H1 (cell line): ENCODE data around the gene MSANTD2. TPM values are rescaled to one million over a fixed set of nuclear protein-coding genes. Genes with fewer than 3 reads are reported as not detected.
A peak's percentile ranks its signal among the peaks of the same experiment; 100 is the strongest.

Experiments
- CTCF ChIA-PET: fragments of 300-600 bp; sonication (Branson Sonifier 250); formaldehyde crosslinking; loops from one replicate; lab custom pipeline; 2021; ENCODE audit not compliant: partially characterized antibody; lab: Charles Lee
- POLR2A ChIA-PET: fragments of 300-600 bp; sonication (Branson Sonifier 250); formaldehyde crosslinking; loops from one replicate; lab custom pipeline; 2021; ENCODE audit warnings: inconsistent platforms; ENCODE audit not compliant: partially characterized antibody; lab: Charles Lee
- DNase-seq, 2 experiments: peaks; one replicate each; pipeline versions ENCODE4 v3.0.0 to v3.0.0-alpha.2; 2010 to 2022; ENCODE audit warnings: low spot score in 2 of 2, low read depth in 1 of 2, mixed read lengths in 1 of 2
- FAIRE-seq: peaks from 2 replicates; lab custom pipeline; 2011; peaks lifted over from hg19 to GRCh38; lab: Jason Lieb, UNC
- H2AFZ ChIP-seq: 2 replicates; pipeline ENCODE4 v1.8.1; 2012; ENCODE audit warnings: low read length, inconsistent platforms
- H2AK5ac ChIP-seq: 2 replicates; pipeline ENCODE4 v1.6.1; 2013; ENCODE audit warnings: low read depth, low read length
- H2BK120ac ChIP-seq: replicated peaks from 2 replicates; pipeline ENCODE3; 2013; ENCODE audit warnings: low read depth, low read length, inconsistent platforms
- H2BK12ac ChIP-seq: 2 replicates; pipeline ENCODE4 v1.6.1; 2013; ENCODE audit warnings: low read depth, low read length
- H2BK15ac ChIP-seq: 2 replicates; pipeline ENCODE4 v1.6.1; 2013; ENCODE audit warnings: low read length
- H2BK20ac ChIP-seq: 2 replicates; pipeline ENCODE4 v1.6.1; 2013; ENCODE audit warnings: low read length
- H2BK5ac ChIP-seq: 2 replicates; pipeline ENCODE4 v1.6.1; 2013; ENCODE audit warnings: low read depth, low read length
- H3K14ac ChIP-seq: 2 replicates; pipeline ENCODE4 v1.6.1; 2013; ENCODE audit warnings: inconsistent platforms; ENCODE audit not compliant: insufficient read length
- H3K18ac ChIP-seq: 2 replicates; pipeline ENCODE4 v1.6.1; 2013; ENCODE audit warnings: low read length; ENCODE audit errors: extremely low read depth
- H3K23ac ChIP-seq: 2 replicates; pipeline ENCODE4 v1.6.1; 2013; ENCODE audit warnings: inconsistent platforms; ENCODE audit not compliant: insufficient read length
- H3K23me2 ChIP-seq: 2 replicates; pipeline ENCODE4 v1.6.1; 2013; ENCODE audit warnings: low read depth, low read length
- H3K27ac ChIP-seq: 2 replicates; pipeline ENCODE4 v1.6.1; 2011; ENCODE audit warnings: low read depth, low read length, inconsistent platforms
- H3K27me3 ChIP-seq, 4 experiments: replicated peaks in 1 of 4; 1 replicate in 1 of 4; 2 replicates in 3 of 4; pipeline versions ENCODE4 v1.6.1 to v1.8.1; 2011 to 2013; ENCODE audit warnings: low read length in 3 of 4, mild to moderate bottlenecking in 3 of 4, inconsistent platforms in 2 of 4, mixed read lengths in 2 of 4, moderate library complexity in 1 of 4; ENCODE audit not compliant: control insufficient read depth in 3 of 4, insufficient read depth in 3 of 4; ENCODE audit errors: extremely low read depth in 1 of 4
- H3K36me3 ChIP-seq, 4 experiments: 2 replicates each; pipeline versions ENCODE4 v1.6.1 to v1.8.1; 2011 to 2013; ENCODE audit warnings: mild to moderate bottlenecking in 4 of 4, low read length in 3 of 4, moderate library complexity in 2 of 4, control low read depth in 1 of 4, inconsistent platforms in 1 of 4; ENCODE audit not compliant: insufficient read depth in 4 of 4, control insufficient read depth in 2 of 4
- H3K4ac ChIP-seq: replicated peaks from 2 replicates; pipeline ENCODE3; 2013; ENCODE audit warnings: low read length, low read depth, mixed read lengths, inconsistent platforms; ENCODE audit not compliant: insufficient read length
- H3K4me1 ChIP-seq, 4 experiments: replicated peaks in 1 of 4; 1 replicate in 1 of 4; 2 replicates in 3 of 4; pipeline versions ENCODE4 v1.6.1 to v1.8.1; 2011 to 2013; ENCODE audit warnings: low read length in 3 of 4, inconsistent platforms in 2 of 4, mixed read lengths in 1 of 4; ENCODE audit not compliant: insufficient read depth in 4 of 4, control insufficient read depth in 3 of 4
- H3K4me2 ChIP-seq, 2 experiments: 2 replicates each; pipeline versions ENCODE4 v1.6.1 to v1.8.1; 2011 to 2013; ENCODE audit warnings: low read depth in 2 of 2, low read length in 2 of 2, control low read depth in 1 of 2, inconsistent platforms in 1 of 2, mild to moderate bottlenecking in 1 of 2; ENCODE audit not compliant: insufficient read depth in 1 of 2
- H3K4me3 ChIP-seq, 4 experiments: fragments of 200-600, 300-600 bp in 1 of 4; sonication (generic), shearing (Covaris generic), sonication (Bioruptor Twin) in 1 of 4; 2 replicates each; pipeline versions ENCODE4 v1.5.1 to v1.8.1; 2011 to 2016; ENCODE audit warnings: low read length in 4 of 4, low read depth in 3 of 4, control low read depth in 2 of 4, inconsistent platforms in 2 of 4, mild to moderate bottlenecking in 2 of 4, mixed read lengths in 1 of 4, moderate library complexity in 1 of 4; ENCODE audit not compliant: insufficient read depth in 2 of 4; ENCODE audit errors: extremely low read depth in 1 of 4
- H3K56ac ChIP-seq: replicated peaks from 2 replicates; pipeline ENCODE3; 2013; ENCODE audit warnings: low read depth, mild to moderate bottlenecking, mixed read lengths, low read length, inconsistent platforms; ENCODE audit not compliant: insufficient read length
- H3K79me1 ChIP-seq: 2 replicates; pipeline ENCODE4 v1.6.1; 2013; ENCODE audit warnings: low read depth, low read length, control low read depth
- H3K79me2 ChIP-seq, 2 experiments: 2 replicates each; pipeline versions ENCODE4 v1.6.1 to v1.8.1; 2012 to 2013; ENCODE audit warnings: low read length in 2 of 2, mild to moderate bottlenecking in 2 of 2, inconsistent platforms in 1 of 2; ENCODE audit not compliant: insufficient read depth in 2 of 2, control insufficient read depth in 1 of 2
- H3K9ac ChIP-seq, 4 experiments: replicated peaks in 1 of 4; 1 replicate in 1 of 4; 2 replicates in 3 of 4; pipeline versions ENCODE4 v1.6.1 to v1.8.1; 2011 to 2013; ENCODE audit warnings: low read depth in 3 of 4, low read length in 3 of 4, control low read depth in 2 of 4, mild to moderate bottlenecking in 2 of 4, moderate library complexity in 2 of 4, inconsistent platforms in 1 of 4; ENCODE audit errors: extremely low read depth in 1 of 4
- H3K9me3 ChIP-seq, 2 experiments: 2 replicates each; pipeline versions ENCODE4 v1.6.1 to v1.8.1; 2012 to 2013; ENCODE audit warnings: mild to moderate bottlenecking in 2 of 2, moderate library complexity in 2 of 2, control low read depth in 1 of 2, inconsistent platforms in 1 of 2, low read depth in 1 of 2, low read length in 1 of 2, mixed read lengths in 1 of 2; ENCODE audit not compliant: insufficient read depth in 2 of 2
- H4K20me1 ChIP-seq, 2 experiments: replicated peaks in 1 of 2; 2 replicates each; pipeline versions ENCODE3 to v1.8.1; 2011 to 2013; ENCODE audit warnings: inconsistent platforms in 2 of 2, low read length in 2 of 2, mild to moderate bottlenecking in 1 of 2; ENCODE audit not compliant: insufficient read depth in 2 of 2, control insufficient read depth in 1 of 2
- H4K5ac ChIP-seq: 2 replicates; pipeline ENCODE4 v1.6.1; 2013; ENCODE audit warnings: low read length, low read depth, mixed read lengths, inconsistent platforms; ENCODE audit not compliant: insufficient read length
- H4K8ac ChIP-seq: 2 replicates; pipeline ENCODE4 v1.8.0; 2013; ENCODE audit warnings: mild to moderate bottlenecking, moderate library complexity, low read length, inconsistent platforms; ENCODE audit not compliant: insufficient read depth; ENCODE audit errors: extremely low read depth
- H4K91ac ChIP-seq: replicated peaks from 2 replicates; pipeline ENCODE3; 2013; ENCODE audit warnings: low read length, mixed read lengths, inconsistent platforms; ENCODE audit not compliant: insufficient read length
- CHD1 ChIP-seq: IDR thresholded peaks from 2 replicates; pipeline ENCODE4 v1.6.1; 2012; ENCODE audit warnings: low read depth, low read length, improper control_type of control experiment
- CREB1 ChIP-seq: IDR thresholded peaks from 2 replicates; pipeline ENCODE4 v1.6.1; 2012; ENCODE audit warnings: inconsistent platforms
- EP300 ChIP-seq, 2 experiments: IDR thresholded peaks; 1 replicate in 1 of 2; 2 replicates in 1 of 2; pipeline ENCODE4 v1.6.1; 2011 to 2012; ENCODE audit warnings: low read depth in 2 of 2, low read length in 2 of 2, mild to moderate bottlenecking in 2 of 2, borderline replicate concordance in 1 of 2, inconsistent platforms in 1 of 2, moderate library complexity in 1 of 2
- EZH2 ChIP-seq: fragments of 200-600 bp; sonication (generic); IDR thresholded peaks from 2 replicates; pipeline ENCODE4 v1.7.1; 2012; ENCODE audit warnings: low read depth, mild to moderate bottlenecking, moderate library complexity, low read length, inconsistent platforms; ENCODE audit not compliant: severe bottlenecking
- FOSL1 ChIP-seq: IDR thresholded peaks from 2 replicates; pipeline ENCODE4 v1.6.1; 2011; ENCODE audit warnings: mild to moderate bottlenecking, low read depth, low read length, moderate library complexity; ENCODE audit not compliant: insufficient read depth
- JUND ChIP-seq: IDR thresholded peaks from 2 replicates; pipeline ENCODE4 v1.6.1; 2011; ENCODE audit warnings: mild to moderate bottlenecking, improper control_type of control experiment, low read length
- KDM4A ChIP-seq: IDR thresholded peaks from one replicate; pipeline ENCODE4 v1.7.1; 2012; ENCODE audit warnings: low read depth, mild to moderate bottlenecking, moderate library complexity, low read length, inconsistent platforms; ENCODE audit not compliant: severe bottlenecking
- NRF1 ChIP-seq: IDR thresholded peaks from 2 replicates; pipeline ENCODE4 v1.6.1; 2011; ENCODE audit warnings: mild to moderate bottlenecking, low read depth, low read length, improper control_type of control experiment
- RNF2 ChIP-seq: fragments of 200-900, 300-1000 bp; sonication (generic); IDR thresholded peaks from 2 replicates; pipeline ENCODE4 v1.7.1; 2016; ENCODE audit warnings: borderline replicate concordance, low read depth, mild to moderate bottlenecking, antibody characterized with exemption, low read length; ENCODE audit not compliant: poor library complexity, severe bottlenecking; ENCODE audit errors: missing control alignments
- TEAD4 ChIP-seq: IDR thresholded peaks from 2 replicates; pipeline ENCODE4 v1.6.1; 2012; ENCODE audit warnings: low read depth, low read length, inconsistent platforms, mixed read lengths
- WGBS, 2 experiments: shearing (Covaris generic) in 1 of 2; methylation state at CpG; one replicate each; pipeline versions ENCODE4 v1.1.6 to v1.1.7; 2013 to 2015; ENCODE audit warnings: low lambda C conversion rate in 2 of 2, mixed read lengths in 2 of 2, inconsistent platforms in 1 of 2, low coverage in 1 of 2, missing lambda C conversion rate in 1 of 2; ENCODE audit not compliant: insufficient replicate concordance in 2 of 2, insufficient coverage in 1 of 2, insufficient read length in 1 of 2; ENCODE audit errors: extremely low coverage in 1 of 2, missing lambda C conversion rate in 1 of 2; 5-methylcytosine and 5-hydroxymethylcytosine counted together
- polyA plus RNA-seq, 7 experiments: library from polyadenylated mRNA; depleted of rRNA in 3 of 7; stranded (reverse) in 5 of 7; unstranded in 2 of 7; fragments of >200 nt in 5 of 7; fragments of 200-250 nt in 2 of 7; gene quantifications; 1 replicate in 5 of 7; 2 replicates in 1 of 7; 4 replicates in 1 of 7; pipeline versions ENCODE4 v1.2.1 to v1.2.3, GENCODE V29; 2011 to 2013; ENCODE audit warnings: missing spikeins in 2 of 7, mixed read lengths in 2 of 7
- total RNA-seq: library from RNA; stranded (reverse); fragmentation: NEBNext Ultra II Directional; extraction: Animal tissue kit (Norgen Biotek cat#: 25700); gene quantifications from 2 replicates; pipeline ENCODE4 v1.2.1, GENCODE V29; 2021

The MSANTD2 gene
- total and polyA plus RNA-seq, 2 of the 8 experiments (the other 6 are each of a cell fraction or from before 2014, with no cell fraction given) = 8.2 to 15.9 TPM

DNA sequence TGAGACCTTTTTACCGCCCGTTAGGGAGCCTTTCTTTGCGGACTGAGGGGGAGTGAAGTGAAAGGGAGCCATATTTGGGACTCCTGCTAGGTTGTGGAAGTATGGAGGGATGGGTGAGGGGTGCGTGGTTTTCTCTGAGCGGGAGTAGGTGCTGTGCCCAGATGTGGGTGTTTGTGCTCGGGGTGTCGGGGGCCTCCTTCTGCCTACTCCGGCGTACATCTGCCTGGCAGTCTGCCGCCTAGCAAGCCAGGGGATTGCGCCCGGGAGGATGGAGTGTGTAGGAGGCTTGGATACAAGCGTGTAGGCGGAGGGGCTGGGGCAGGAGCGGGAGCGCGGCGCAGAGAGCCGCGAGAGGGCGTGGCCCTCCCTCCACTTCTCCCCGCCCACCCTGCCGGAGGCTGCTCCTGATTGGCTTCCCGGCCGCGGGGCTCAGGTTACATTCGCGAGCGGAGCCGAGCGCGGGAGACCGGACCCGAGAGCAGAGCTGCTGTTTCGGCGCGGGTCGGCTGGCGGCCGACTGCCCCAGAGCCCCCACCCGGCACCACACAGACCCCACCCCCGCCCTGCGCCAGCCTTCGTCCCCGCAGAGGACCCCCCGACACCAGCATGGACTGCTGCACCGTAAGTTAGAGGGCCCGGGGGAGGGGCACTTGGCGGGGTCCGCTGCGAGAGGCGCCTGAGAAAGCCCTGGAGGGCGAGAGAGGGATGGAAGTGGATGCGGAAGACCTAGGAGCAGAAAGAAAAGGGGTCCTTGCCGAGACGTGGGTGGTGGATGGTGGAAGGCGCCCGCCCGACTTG lies 60.5 kb downstream of the MSANTD2 start, which contains the start of gene NRGN:
Gene NRGN (plus strand): TSS at position 464 of the 798 bp plus-strand sequence. CDS start 143 bp downstream, at position 607.
- Histone ChIP-seq H2AK5ac (no peak within 1 kb of the TSS), H2BK15ac (no peak within 1 kb of the TSS), H3K36me3 (no peaks in the 10 kb centered on the region), H3K79me2 (no peaks in the 10 kb centered on the region), H3K56ac (peak within 1 kb of the TSS; percentile 32), H3K27me3 (peaks cover 69 to 93% (median 83%) of the 10 kb centered on the region in 4 experiments), H4K91ac (no peak within 1 kb of the TSS), H3K23ac (no peak within 1 kb of the TSS), H3K79me1 (no peaks in the 10 kb centered on the region), H4K20me1 (peaks cover 10 to 15% of the 10 kb centered on the region in 2 experiments), H3K27ac (no peak within 1 kb of the TSS), H3K4me2 (peak within 1 kb of the TSS; percentile 75 to 97), H3K4ac (peak within 1 kb of the TSS; percentile 21), H4K8ac (no peak within 1 kb of the TSS), H4K5ac (no peak within 1 kb of the TSS), H2AFZ (no peak within 1 kb of the TSS), H2BK12ac (peak within 1 kb of the TSS; percentile 17; the same call in 1 of the 2 replicates), H3K14ac (no peak within 1 kb of the TSS), H3K4me3 (peak within 1 kb of the TSS; percentile 40 to 68 (median 62)), H2BK120ac (no peak within 1 kb of the TSS), H3K18ac (no peak within 1 kb of the TSS), H2BK20ac (no peak within 1 kb of the TSS), H3K4me1 (peaks cover 0 to 15% (median 2%) of the 10 kb centered on the region in 4 experiments; a peak in 5 of 7 replicates), H3K23me2 (peaks cover 9% of the 10 kb centered on the region), H3K9ac (0 out of 7 replicates have a peak within 1 kb of the TSS, but pooled peaks of 1 of the 4 experiments have one; percentile 1), H3K9me3 (no peaks in the 10 kb centered on the region), H2BK5ac (no peak within 1 kb of the TSS)
- ChIA-PET POLR2A (interaction anchor here (0.9 to 1.5 kb wide), 6 partner anchors 8 to 67 kb away, joined by 3 to 7 read pairs (median 3); no protein-coding TSS in a partner anchor), CTCF (interaction anchor here (0.9 to 21.1 kb wide), 12 partner anchors 14 to 137 kb away, joined by 3 to 382 read pairs (median 6); partner anchors contain the start of genes ESAM, ROBO3 and VSIG2)
- DNase-seq (peak; percentile 76 to 95), FAIRE-seq (no peak)
- 4% methylated on average over 32 of the region's 59 CpGs; no CpG with 5 or more reads in 1 of the 2 experiments for WGBS, 2 experiments
- TF ChIP-seq NRF1 = no peak
- TF ChIP-seq CHD1 = no peak
- TF ChIP-seq FOSL1 = no peak
- no peak for TF ChIP-seq RNF2
- no peak for TF ChIP-seq EP300 (IDR thresholded peaks at IDR 0.05; ENCODE audit: borderline replicate concordance in 1 of 2, low read depth in 2 of 2, low read length in 2 of 2)
- peak; percentile 72 for TF ChIP-seq KDM4A
- TF ChIP-seq JUND = no peak
- TF ChIP-seq CREB1 = no peak
- no peak for TF ChIP-seq TEAD4
- TF ChIP-seq EZH2 = no peak
